GM12874 (cell line): Measurements from ENCODE around the gene MAP4K3.

Experiments used
- CTCF ChIP-seq: IDR thresholded peaks from 2 replicates; pipeline ENCODE4 v1.5.1; 2011; ENCODE audit warnings: low read depth, mild to moderate bottlenecking, control low read depth, low read length, moderate library complexity; ENCODE audit not compliant: insufficient read depth

The MAP4K3 gene

DNA sequence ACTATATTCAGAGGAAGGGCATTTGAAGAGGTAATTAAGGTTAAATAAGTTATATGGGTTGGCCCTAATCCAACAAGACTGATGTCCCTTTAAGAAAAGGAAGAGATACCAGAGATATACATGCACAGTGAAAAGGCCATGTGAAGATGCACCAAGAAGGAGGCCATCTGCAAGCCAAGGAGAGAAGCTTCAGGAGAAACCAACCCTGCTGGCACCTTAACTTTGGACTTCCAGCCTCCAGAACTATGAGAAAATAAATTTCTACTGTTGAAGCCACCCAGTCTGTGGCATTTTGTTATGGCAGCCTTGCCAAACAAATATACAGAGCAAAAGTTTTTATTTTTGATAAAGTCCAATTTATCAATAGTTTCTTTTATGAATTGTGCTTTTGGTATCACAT is 51.0 kb downstream of the MAP4K3 start:
- TF ChIP-seq CTCF, result no peak

- no peak for TF ChIP-seq CTCF
Measured at GRCh38 chr2:39385172-39385571, 51.9 kb downstream of the MAP4K3 start.

DNA sequence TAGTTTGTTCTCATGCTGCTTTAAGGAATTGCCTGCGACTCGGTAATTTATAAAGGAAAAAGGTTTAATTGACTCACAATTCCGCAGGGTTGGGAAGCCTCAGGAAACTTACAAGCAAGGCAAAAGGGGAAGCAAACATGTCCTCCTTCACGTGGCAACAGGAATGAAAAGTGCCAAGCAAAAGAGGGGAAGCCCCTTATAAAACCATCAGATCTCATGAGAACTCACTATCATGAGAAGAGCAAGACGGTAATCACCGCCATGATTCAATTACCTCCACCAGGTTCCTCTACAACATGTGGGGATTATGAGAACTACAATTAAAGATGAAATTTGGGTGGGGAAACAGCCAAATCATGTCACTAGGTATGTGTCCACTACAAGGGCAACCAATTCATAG is 53.9 kb downstream of the MAP4K3 start:
- no peak for TF ChIP-seq CTCF

GRCh38 chr2:39381653-39382052 is 55.4 kb downstream of the MAP4K3 start:
- TF ChIP-seq CTCF, result no peak

- TF ChIP-seq CTCF, result no peak
Measured at GRCh38 chr2:39380525-39381150, 56.4 kb downstream of the MAP4K3 start.

GRCh38 chr2:39379643-39380524 is 57.2 kb downstream of the MAP4K3 start:
- peak; percentile 27; the same call in 1 of the 2 replicates for TF ChIP-seq CTCF

DNA sequence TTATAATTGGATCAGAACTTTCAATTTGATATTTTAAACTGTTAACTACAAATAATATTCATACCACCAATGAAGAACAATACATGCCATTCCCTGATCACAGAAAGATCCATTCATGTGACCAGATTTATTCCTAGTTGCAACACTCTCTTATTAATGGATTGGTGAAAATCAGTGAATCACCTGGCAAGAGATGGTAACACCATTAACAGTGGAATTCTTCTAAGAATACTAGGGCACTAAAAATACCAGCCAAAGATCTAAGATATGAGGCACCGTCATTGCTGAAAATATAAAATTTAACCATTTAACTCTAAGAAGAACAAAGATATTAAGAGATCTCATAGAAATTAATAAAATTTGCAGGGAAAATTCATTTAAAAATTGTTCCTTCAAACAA is 58.1 kb downstream of the MAP4K3 start:
- TF ChIP-seq CTCF, result no peak
